ENCODE data around the gene PFDN5.

- TF ChIP-seq CTCF (conservative IDR thresholded peaks at IDR 0.05; ENCODE audit: low read depth, low read length): peak; percentile 90
- TF ChIP-seq EZH2 (IDR thresholded peaks at IDR 0.05; ENCODE audit: low read length, unreplicated experiment): no peak
Observed at GRCh38 chr12:53287741-53288216, 7.6 kb upstream of the PFDN5 start.

Data from PC-3 (cell line).